Stomach smooth muscle (tissue), 2 donors: ENCODE data around the gene PRR13.
A peak's percentile ranks its signal among the peaks of the same experiment; 100 is the strongest.
"Not testable (repeated sequence)": the region's sequence is repeated elsewhere in the genome, so short reads cannot be mapped to it uniquely, and the experiment has no call there.

Experiments used
- H3K27ac ChIP-seq: one replicate; pipeline ENCODE4 v1.7.0; 2013; ENCODE audit warnings: mild to moderate bottlenecking, low read length, inconsistent platforms
- H3K27me3 ChIP-seq, 2 donors: one replicate each; pipeline ENCODE4 v1.7.0; 2013; ENCODE audit warnings: low read length in 2 of 2; ENCODE audit not compliant: insufficient read depth in 2 of 2, control insufficient read depth in 1 of 2
- H3K36me3 ChIP-seq, 2 donors: one replicate each; pipeline ENCODE4 v1.7.0; 2013; ENCODE audit warnings: low read length in 2 of 2; ENCODE audit not compliant: control insufficient read depth in 2 of 2, insufficient read depth in 2 of 2
- H3K4me1 ChIP-seq: one replicate; pipeline ENCODE4 v1.7.0; 2013; ENCODE audit warnings: low read length; ENCODE audit not compliant: control insufficient read depth, insufficient read depth
- H3K4me3 ChIP-seq, 2 donors: one replicate each; pipeline ENCODE4 v1.7.0; 2013; ENCODE audit warnings: low read length in 2 of 2
- H3K9ac ChIP-seq, 2 donors: one replicate each; pipeline ENCODE4 v1.7.0; 2013; ENCODE audit warnings: low read length in 2 of 2, mild to moderate bottlenecking in 1 of 2
- H3K9me3 ChIP-seq, 2 donors: one replicate each; pipeline ENCODE4 v1.7.0; 2013; ENCODE audit warnings: low read length in 2 of 2; ENCODE audit not compliant: control insufficient read depth in 2 of 2
- donor health status: healthy.
- donor health status: Pancreatic carcinoma.

The PRR13 gene

GRCh38 chr12:53472056-53472582 lies 30.6 kb downstream of the PRR13 start:
- Histone ChIP-seq H3K9me3 (no peaks in the 10 kb centered on the region), H3K36me3 (peaks cover 74 to 85% of the 10 kb centered on the region in 2 donors), H3K27me3 (no peaks in the 10 kb centered on the region), H3K4me1 (peaks cover 14% of the 10 kb centered on the region), H3K27ac (no peak overlapping the region), H3K4me3 (no peak overlapping the region), H3K9ac (no peak overlapping the region)

GRCh38 chr12:53474077-53474476 lies 32.5 kb downstream of the PRR13 start:
- H3K4me3 ChIP-seq, result no peak overlapping the region
- no peaks in the 10 kb centered on the region for H3K9me3 ChIP-seq
- no peak overlapping the region for H3K27ac ChIP-seq
- H3K9ac ChIP-seq, result no peak overlapping the region
- peaks cover 14% of the 10 kb centered on the region for H3K4me1 ChIP-seq
- peaks cover 58 to 71% of the 10 kb centered on the region in 2 donors for H3K36me3 ChIP-seq
- no peaks in the 10 kb centered on the region for H3K27me3 ChIP-seq

- Histone ChIP-seq H3K36me3 (peaks cover 55 to 65% of the 10 kb centered on the region in 2 donors), H3K9ac (no peak overlapping the region), H3K27me3 (no peaks in the 10 kb centered on the region), H3K27ac (no peak overlapping the region), H3K9me3 (no peaks in the 10 kb centered on the region), H3K4me3 (no peak overlapping the region), H3K4me1 (peaks cover 14% of the 10 kb centered on the region)
These were observed 33.3 kb downstream of the PRR13 start for GRCh38 chr12:53474819-53475218.

GRCh38 chr12:53476769-53477209 lies 35.3 kb downstream of the PRR13 start:
- peaks cover 11% of the 10 kb centered on the region for H3K4me1 ChIP-seq
- H3K4me3 ChIP-seq, result no peak overlapping the region
- H3K9ac ChIP-seq, result no peak overlapping the region
- H3K27ac ChIP-seq, result no peak overlapping the region
- no peaks in the 10 kb centered on the region for H3K27me3 ChIP-seq
- H3K36me3 ChIP-seq, result peaks cover 57 to 67% of the 10 kb centered on the region in 2 donors
- H3K9me3 ChIP-seq, result no peaks in the 10 kb centered on the region

- H3K9ac ChIP-seq, result no peak overlapping the region
- peaks cover 63 to 65% of the 10 kb centered on the region in 2 donors for H3K36me3 ChIP-seq
- H3K27ac ChIP-seq, result no peak overlapping the region
- no peak overlapping the region for H3K4me3 ChIP-seq
- peaks cover 9% of the 10 kb centered on the region for H3K4me1 ChIP-seq
- no peaks in the 10 kb centered on the region for H3K27me3 ChIP-seq
- H3K9me3 ChIP-seq, result no peaks in the 10 kb centered on the region
These were observed 37.3 kb downstream of the PRR13 start for GRCh38 chr12:53478865-53479264.

- Histone ChIP-seq H3K27me3 (no peaks in the 10 kb centered on the region), H3K4me1 (peaks cover 9% of the 10 kb centered on the region), H3K36me3 (peaks cover 61 to 69% of the 10 kb centered on the region in 2 donors), H3K27ac (no peak overlapping the region), H3K4me3 (no peak overlapping the region), H3K9ac (no peak overlapping the region), H3K9me3 (no peaks in the 10 kb centered on the region)
These were observed 37.8 kb downstream of the PRR13 start for GRCh38 chr12:53479331-53479730.

GRCh38 chr12:53480491-53481442 lies 39.2 kb downstream of the PRR13 start:
- Histone ChIP-seq H3K36me3 (peaks cover 51 to 67% of the 10 kb centered on the region in 2 donors), H3K4me3 (no peak overlapping the region)

GRCh38 chr12:53481458-53481857 lies 39.9 kb downstream of the PRR13 start:
- H3K27ac ChIP-seq, H3K4me3 ChIP-seq, H3K9me3 ChIP-seq, H3K27me3 ChIP-seq, H3K9ac ChIP-seq, H3K4me1 ChIP-seq: not testable (repeated sequence)
- H3K36me3 ChIP-seq, result peaks cover 48 to 66% of the 10 kb centered on the region in 2 donors

More at GRCh38 chr12:53480491-53481442, 39.2 kb downstream of the PRR13 start:
- Histone ChIP-seq H3K9ac (no peak overlapping the region), H3K27ac (no peak overlapping the region), H3K4me1 (no peaks in the 10 kb centered on the region), H3K27me3 (no peaks in the 10 kb centered on the region), H3K9me3 (no peaks in the 10 kb centered on the region)

- Histone ChIP-seq H3K27me3 (no peaks in the 10 kb centered on the region), H3K9ac (no peak overlapping the region), H3K4me1 (no peaks in the 10 kb centered on the region), H3K9me3 (no peaks in the 10 kb centered on the region), H3K36me3 (peaks cover 46 to 66% of the 10 kb centered on the region in 2 donors), H3K27ac (no peak overlapping the region), H3K4me3 (no peak overlapping the region)
These were observed 40.5 kb downstream of the PRR13 start for GRCh38 chr12:53481939-53482586.

GRCh38 chr12:53482626-53483168 lies 41.2 kb downstream of the PRR13 start:
- no peaks in the 10 kb centered on the region for H3K4me1 ChIP-seq
- no peaks in the 10 kb centered on the region for H3K9me3 ChIP-seq
- H3K9ac ChIP-seq, result no peak overlapping the region
- peak overlapping the region; percentile 18 for H3K27ac ChIP-seq
- no peak overlapping the region for H3K4me3 ChIP-seq
- H3K27me3 ChIP-seq, result no peaks in the 10 kb centered on the region
- H3K36me3 ChIP-seq, result peaks cover 48 to 68% of the 10 kb centered on the region in 2 donors
